Activated naive CD4-positive, alpha-beta T cell treated with anti-CD3 and anti-CD28 coated beads, Interleukin-2, amount 50 U/mL, for 24 hours (primary cell): ENCODE data around the gene CSF1R.

Source experiments
- H3K27ac Mint-ChIP-seq: one replicate; pipeline ENCODE4 v1.8.0; 2021; ENCODE audit warnings: mild to moderate bottlenecking, mixed read lengths
- H3K27me3 Mint-ChIP-seq: one replicate; pipeline ENCODE4 v1.8.0; 2021; ENCODE audit warnings: mixed read lengths
- H3K36me3 Mint-ChIP-seq: one replicate; pipeline ENCODE4 v1.8.0; 2021; ENCODE audit warnings: mixed read lengths
- H3K4me1 Mint-ChIP-seq: one replicate; pipeline ENCODE4 v1.8.0; 2021; ENCODE audit warnings: mixed read lengths
- H3K4me3 Mint-ChIP-seq: one replicate; pipeline ENCODE4 v1.8.0; 2021; ENCODE audit warnings: mild to moderate bottlenecking, mixed read lengths
- H3K9me3 Mint-ChIP-seq: one replicate; pipeline ENCODE4 v1.8.0; 2021; ENCODE audit warnings: mixed read lengths

Gene CSF1R

DNA sequence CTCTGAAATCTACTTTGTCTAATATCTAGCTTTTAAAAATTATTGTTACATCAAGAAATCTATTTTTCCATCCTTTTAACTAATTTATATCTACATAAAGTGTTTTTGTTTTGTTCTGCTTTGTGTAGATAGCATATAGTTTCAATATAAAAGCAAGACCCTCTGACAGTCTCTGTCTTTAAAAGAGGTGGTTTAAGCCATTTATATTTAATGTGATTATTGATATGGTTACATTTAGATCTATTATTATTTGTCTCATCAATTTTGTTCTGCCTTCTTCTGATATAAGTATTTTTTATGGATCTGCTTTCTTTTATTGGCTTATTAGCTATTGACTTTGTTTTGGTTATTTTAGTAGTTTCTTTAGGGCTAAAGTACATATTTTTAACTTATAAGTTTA lies 69.8 kb downstream of the CSF1R start:
- no peak overlapping the region for H3K4me3 Mint-ChIP-seq
- peaks cover 5% of the 10 kb centered on the region for H3K4me1 Mint-ChIP-seq
- H3K27ac Mint-ChIP-seq, result no peak overlapping the region
- no peaks in the 10 kb centered on the region for H3K27me3 Mint-ChIP-seq
- no peaks in the 10 kb centered on the region for H3K9me3 Mint-ChIP-seq
- H3K36me3 Mint-ChIP-seq, result peaks cover 53% of the 10 kb centered on the region

DNA sequence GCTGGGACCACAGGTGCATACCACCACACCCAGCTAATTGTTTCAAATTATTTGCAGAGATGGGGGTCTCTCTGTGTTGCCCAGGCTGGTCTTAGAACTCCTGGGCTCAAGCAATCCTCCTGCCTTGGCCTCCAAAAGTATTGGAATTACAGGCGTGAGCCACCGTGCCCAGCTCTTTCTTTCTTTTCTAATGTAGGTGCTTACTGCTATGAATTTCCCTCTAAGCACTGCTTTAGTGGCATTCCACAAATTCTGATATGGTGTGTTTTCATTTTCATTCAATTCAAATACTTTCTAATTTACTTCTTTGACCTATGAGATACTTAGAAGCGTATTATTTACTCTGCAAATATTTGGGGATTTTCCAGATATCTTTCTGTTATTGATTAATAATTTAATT lies 70.9 kb downstream of the CSF1R start:
- peaks cover 56% of the 10 kb centered on the region for H3K36me3 Mint-ChIP-seq
- no peak overlapping the region for H3K4me3 Mint-ChIP-seq
- no peak overlapping the region for H3K27ac Mint-ChIP-seq
- no peaks in the 10 kb centered on the region for H3K9me3 Mint-ChIP-seq
- H3K4me1 Mint-ChIP-seq, result peaks cover 4% of the 10 kb centered on the region
- H3K27me3 Mint-ChIP-seq, result no peaks in the 10 kb centered on the region

DNA sequence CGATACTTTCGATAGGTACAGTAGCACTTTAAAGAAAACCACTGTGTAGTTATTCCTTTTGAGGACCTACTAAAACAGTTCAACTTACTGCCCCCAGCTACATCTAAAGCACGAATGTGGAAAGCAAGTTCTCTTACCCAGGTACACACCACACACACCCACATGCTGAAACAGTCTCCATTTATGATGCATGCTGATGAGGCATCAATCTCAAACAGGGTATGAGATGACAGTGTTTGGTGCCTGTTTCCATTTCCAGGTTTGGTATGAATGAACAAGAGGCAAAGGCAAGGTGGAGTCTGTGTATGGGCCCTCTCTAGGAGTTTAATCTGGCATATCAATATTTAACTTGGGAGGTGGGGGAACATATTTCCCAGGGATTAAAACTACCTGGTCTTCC lies 71.9 kb downstream of the CSF1R start:
- Mint-ChIP-seq H3K4me3 (no peak overlapping the region), H3K27me3 (no peaks in the 10 kb centered on the region), H3K27ac (no peak overlapping the region), H3K36me3 (peaks cover 53% of the 10 kb centered on the region), H3K4me1 (peaks cover 10% of the 10 kb centered on the region), H3K9me3 (no peaks in the 10 kb centered on the region)

DNA sequence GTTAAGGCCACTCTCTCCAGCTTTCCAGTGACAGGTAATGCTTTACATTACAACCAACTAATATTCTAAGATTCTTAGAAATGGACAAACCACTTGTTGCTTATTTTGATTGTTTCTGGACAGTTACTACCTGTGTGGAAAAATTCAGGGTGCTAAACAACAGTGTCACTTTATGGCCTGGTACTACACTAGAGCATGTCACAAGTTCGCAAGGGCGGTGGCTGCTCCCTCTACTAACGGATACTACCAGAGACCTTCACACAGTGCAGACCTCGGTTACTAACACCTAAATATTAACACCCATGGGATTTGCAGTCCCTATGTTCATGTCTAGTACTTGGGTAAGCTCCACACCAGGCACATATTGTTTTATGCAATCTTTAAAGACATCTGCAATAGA lies 72.4 kb downstream of the CSF1R start:
- Mint-ChIP-seq H3K27ac (no peak overlapping the region), H3K27me3 (no peaks in the 10 kb centered on the region), H3K9me3 (no peaks in the 10 kb centered on the region), H3K4me1 (peaks cover 9% of the 10 kb centered on the region), H3K36me3 (peaks cover 48% of the 10 kb centered on the region), H3K4me3 (no peak overlapping the region)

DNA sequence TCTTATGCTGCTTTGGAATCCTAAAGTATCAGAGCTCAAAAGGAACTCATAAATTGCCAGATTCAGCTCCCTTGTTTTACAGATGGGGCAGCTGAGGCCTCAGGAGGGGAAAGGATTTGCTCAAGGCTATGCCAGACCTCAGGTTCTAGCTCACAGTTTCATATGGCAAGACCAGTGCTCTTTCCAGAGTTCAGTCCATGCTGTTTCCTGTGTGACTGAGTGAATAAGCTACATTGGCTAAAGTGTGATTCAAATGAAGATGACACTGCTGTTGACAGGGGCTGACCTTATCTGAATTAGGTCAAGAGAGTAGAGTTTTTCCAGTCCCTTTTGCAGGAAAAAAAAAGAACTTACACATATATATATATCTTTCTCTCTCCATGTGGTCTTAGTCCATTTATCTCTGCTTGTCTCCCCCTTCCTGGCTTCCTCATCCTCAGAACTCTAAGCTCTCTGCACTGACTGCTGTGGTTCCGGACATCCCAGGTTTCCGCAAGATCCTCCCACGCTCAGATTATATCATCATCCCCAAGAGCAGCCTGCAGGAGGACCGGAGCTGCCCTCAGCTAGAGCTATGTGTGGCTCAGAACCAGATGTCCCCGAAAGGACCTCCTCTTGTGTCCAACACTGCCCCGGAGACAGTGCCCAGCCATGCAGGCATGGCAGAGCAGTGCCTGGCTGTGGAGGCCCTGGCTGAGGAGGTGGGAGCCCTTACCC lies 76.5 kb downstream of the CSF1R start:
- Mint-ChIP-seq H3K27me3 (no peaks in the 10 kb centered on the region), H3K9me3 (no peaks in the 10 kb centered on the region), H3K4me3 (no peak overlapping the region), H3K36me3 (peaks cover 31% of the 10 kb centered on the region), H3K4me1 (peaks cover 37% of the 10 kb centered on the region), H3K27ac (no peak overlapping the region)

DNA sequence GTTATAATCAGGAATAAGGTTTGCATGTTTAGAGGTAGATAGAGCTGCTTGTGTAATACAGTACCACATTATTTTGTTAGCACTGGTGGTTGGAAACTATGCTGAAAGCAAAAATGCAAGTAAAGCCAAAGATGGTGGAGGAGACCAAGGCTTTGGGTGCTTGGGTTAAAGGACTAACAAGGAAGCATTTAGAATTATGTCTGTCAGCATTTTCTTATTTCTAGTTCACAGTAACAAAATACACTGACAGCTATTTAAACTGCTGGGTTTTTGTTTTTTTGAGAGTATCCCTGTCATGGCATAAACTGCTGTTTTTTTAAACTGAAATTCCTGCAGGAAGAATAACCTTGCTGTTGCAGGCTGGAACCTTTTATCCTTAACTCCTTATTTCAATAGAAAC lies 79.3 kb downstream of the CSF1R start:
- Mint-ChIP-seq H3K9me3 (no peaks in the 10 kb centered on the region), H3K4me1 (peaks cover 57% of the 10 kb centered on the region), H3K27me3 (no peaks in the 10 kb centered on the region), H3K36me3 (peaks cover 17% of the 10 kb centered on the region), H3K27ac (no peak overlapping the region), H3K4me3 (no peak overlapping the region)

DNA sequence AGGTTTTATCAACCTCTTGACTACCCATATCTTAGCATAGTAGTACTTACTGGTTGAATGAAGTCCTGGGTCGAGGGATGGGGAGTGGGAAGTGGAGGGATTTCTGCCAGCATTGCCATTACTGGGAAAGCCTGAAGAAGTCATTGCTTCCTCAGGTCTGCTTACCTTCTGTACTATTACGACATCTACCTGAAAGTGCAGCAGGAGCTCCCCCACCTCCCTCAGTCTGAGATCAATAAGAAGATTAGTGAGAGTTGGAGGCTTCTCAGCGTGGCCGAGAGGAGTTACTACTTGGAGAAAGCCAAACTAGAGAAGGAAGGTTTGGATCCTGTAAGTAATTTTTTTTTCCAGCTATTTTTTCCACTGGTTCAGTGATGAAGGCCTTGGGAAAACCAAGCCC lies 80.0 kb downstream of the CSF1R start:
- peaks cover 21% of the 10 kb centered on the region for H3K36me3 Mint-ChIP-seq
- H3K9me3 Mint-ChIP-seq, result no peaks in the 10 kb centered on the region
- H3K27ac Mint-ChIP-seq, result no peak overlapping the region
- H3K27me3 Mint-ChIP-seq, result no peaks in the 10 kb centered on the region
- peaks cover 62% of the 10 kb centered on the region for H3K4me1 Mint-ChIP-seq
- no peak overlapping the region for H3K4me3 Mint-ChIP-seq
